Karpas-422 (cell line): ENCODE data around the gene BLID. TPM values are rescaled to one million over a fixed set of nuclear protein-coding genes. Genes with fewer than 3 reads are reported as not detected.

Experiments
- DNase-seq: peaks from one replicate; pipeline ENCODE4 v3.0.0-alpha.2; 2015
- H2AFZ ChIP-seq: fragments of 200-600 bp; sonication (generic); 2 replicates; pipeline ENCODE4 v1.6.1; 2014; ENCODE audit warnings: antibody characterized with exemption, low read length, mixed read lengths
- H3K27ac ChIP-seq: fragments of 200-600 bp; sonication (generic); 2 replicates; pipeline ENCODE4 v1.5.1; 2014; ENCODE audit warnings: mild to moderate bottlenecking, low read length, moderate library complexity
- H3K27me3 ChIP-seq: fragments of 200-600 bp; sonication (generic); 2 replicates; pipeline ENCODE4 v1.6.1; 2014; ENCODE audit warnings: low read length, mixed read lengths
- H3K36me3 ChIP-seq: fragments of 200-600 bp; sonication (generic); 2 replicates; pipeline ENCODE4 v1.6.1; 2014; ENCODE audit warnings: low read length, mixed read lengths; ENCODE audit not compliant: insufficient read depth
- H3K4me1 ChIP-seq: fragments of 200-600 bp; sonication (generic); 2 replicates; pipeline ENCODE4 v1.6.1; 2014; ENCODE audit warnings: mild to moderate bottlenecking, low read length, mixed read lengths
- H3K4me2 ChIP-seq: fragments of 200-600 bp; sonication (generic); 2 replicates; pipeline ENCODE4 v1.6.1; 2014; ENCODE audit warnings: low read length, low read depth, mild to moderate bottlenecking; ENCODE audit not compliant: poor library complexity, severe bottlenecking
- H3K4me3 ChIP-seq: fragments of 200-600 bp; sonication (generic); 2 replicates; pipeline ENCODE4 v1.5.1; 2014; ENCODE audit warnings: mild to moderate bottlenecking, antibody characterized with exemption, low read length, mixed read lengths
- H3K79me2 ChIP-seq: fragments of 200-600 bp; sonication (generic); 2 replicates; pipeline ENCODE4 v1.6.1; 2014; ENCODE audit warnings: mild to moderate bottlenecking, low read length, mixed read lengths
- H3K9ac ChIP-seq: fragments of 200-600 bp; sonication (generic); 2 replicates; pipeline ENCODE4 v1.6.0; 2014; ENCODE audit warnings: low read length
- H3K9me2 ChIP-seq: fragments of 200-600 bp; sonication (generic), shearing (Covaris generic); replicated peaks from 2 replicates; pipeline ENCODE4 v1.6.0; 2014; ENCODE audit warnings: mild to moderate bottlenecking, low read length, moderate library complexity; ENCODE audit not compliant: insufficient read depth
- H3K9me3 ChIP-seq: fragments of 300-700, 200-600 bp; sonication (generic); 2 replicates; pipeline ENCODE4 v1.6.1; 2014; ENCODE audit warnings: low read length, mixed read lengths
- H4K20me1 ChIP-seq: fragments of 200-600 bp; sonication (generic); 2 replicates; pipeline ENCODE4 v1.6.1; 2014; ENCODE audit warnings: mild to moderate bottlenecking, antibody characterized with exemption, low read length, low read depth; ENCODE audit not compliant: insufficient read depth
- total RNA-seq: library from RNA; depleted of rRNA; stranded (reverse); fragments of >200 nt; shearing (Covaris generic); gene quantifications from 2 replicates; pipeline ENCODE4 v1.2.3, GENCODE V29; 2014; ENCODE audit warnings: low replicate concordance

The BLID gene
- total RNA-seq, 1 experiment from 2014 or later: not detected

DNA sequence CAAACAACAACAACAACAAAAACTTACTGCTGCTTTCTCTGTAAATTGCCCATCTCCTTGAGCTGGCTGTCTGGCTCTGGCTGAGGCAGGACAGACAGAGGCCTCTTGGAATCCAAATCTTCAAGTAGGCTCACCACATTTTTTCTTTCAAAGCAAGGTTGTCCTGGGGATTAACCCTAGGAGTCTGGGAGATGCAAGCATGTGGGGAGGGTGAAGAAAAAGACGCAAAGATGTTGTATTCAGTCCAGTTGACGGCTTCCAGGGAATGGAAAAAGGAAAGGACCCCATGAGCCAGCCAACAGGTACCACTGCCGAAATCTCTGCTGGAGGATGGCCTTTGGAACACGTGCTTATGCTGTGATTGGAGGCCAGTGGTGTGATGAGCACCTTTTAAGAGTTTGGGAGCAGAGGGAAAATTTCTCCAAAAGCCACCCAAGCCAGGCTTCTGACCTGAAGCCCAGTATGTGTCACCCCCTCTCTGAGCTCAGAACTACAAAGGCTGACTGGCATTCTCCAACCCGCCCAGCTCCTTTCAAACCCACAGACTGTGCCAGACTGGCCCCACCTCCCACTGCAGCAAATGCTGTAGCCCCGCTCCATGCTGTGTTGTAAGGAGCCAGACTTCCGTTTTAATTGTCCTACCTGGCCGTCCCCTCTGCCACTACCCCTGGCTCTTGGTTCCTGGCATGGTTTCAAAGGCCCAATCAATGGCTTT lies 10.8 kb downstream of the BLID start:
- Histone ChIP-seq H3K4me1 (no peaks in the 10 kb centered on the region), H3K9me2 (no peaks in the 10 kb centered on the region), H3K9ac (no peak overlapping the region), H3K9me3 (no peaks in the 10 kb centered on the region), H3K4me2 (no peak overlapping the region), H3K4me3 (no peak overlapping the region), H4K20me1 (no peaks in the 10 kb centered on the region), H3K27me3 (no peaks in the 10 kb centered on the region), H3K27ac (no peak overlapping the region), H3K79me2 (no peaks in the 10 kb centered on the region), H3K36me3 (no peaks in the 10 kb centered on the region), H2AFZ (no peak overlapping the region)
- no peak for DNase-seq

DNA sequence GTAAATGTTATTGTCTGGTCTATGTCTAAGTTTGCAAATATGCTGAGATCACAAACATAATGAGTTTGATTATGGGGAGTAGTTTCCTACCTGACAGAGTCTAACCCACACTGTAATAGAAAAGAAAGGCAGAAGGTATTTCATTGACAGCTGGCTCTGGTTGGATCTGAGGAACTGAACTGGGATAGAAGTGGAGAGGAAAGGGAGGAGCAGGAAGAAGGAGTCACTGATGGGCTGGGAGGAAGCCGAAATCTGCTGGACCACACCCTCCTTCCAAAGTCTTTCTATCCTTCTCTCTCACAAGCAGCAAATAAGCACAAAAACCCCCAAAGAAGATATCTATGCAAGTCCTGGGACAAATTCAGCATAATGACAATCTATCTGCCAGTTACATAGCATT lies 11.7 kb downstream of the BLID start:
- Histone ChIP-seq H3K79me2 (no peaks in the 10 kb centered on the region), H4K20me1 (no peaks in the 10 kb centered on the region), H3K36me3 (no peaks in the 10 kb centered on the region), H3K4me3 (no peak overlapping the region), H3K9me3 (no peaks in the 10 kb centered on the region), H3K27ac (no peak overlapping the region), H3K9me2 (no peaks in the 10 kb centered on the region), H3K4me1 (no peaks in the 10 kb centered on the region), H3K4me2 (no peak overlapping the region), H2AFZ (no peak overlapping the region), H3K9ac (no peak overlapping the region), H3K27me3 (no peaks in the 10 kb centered on the region)
- no peak for DNase-seq

- Histone ChIP-seq H3K4me3 (no peak overlapping the region), H3K4me1 (no peaks in the 10 kb centered on the region), H3K79me2 (no peaks in the 10 kb centered on the region), H3K27ac (no peak overlapping the region), H3K36me3 (no peaks in the 10 kb centered on the region), H2AFZ (no peak overlapping the region), H3K9me3 (no peaks in the 10 kb centered on the region), H3K9me2 (no peaks in the 10 kb centered on the region), H3K4me2 (no peak overlapping the region), H3K27me3 (no peaks in the 10 kb centered on the region), H3K9ac (no peak overlapping the region), H4K20me1 (no peaks in the 10 kb centered on the region)
- no peak for DNase-seq
Observed at GRCh38 chr11:122103726-122104125, 12.3 kb downstream of the BLID start.

DNA sequence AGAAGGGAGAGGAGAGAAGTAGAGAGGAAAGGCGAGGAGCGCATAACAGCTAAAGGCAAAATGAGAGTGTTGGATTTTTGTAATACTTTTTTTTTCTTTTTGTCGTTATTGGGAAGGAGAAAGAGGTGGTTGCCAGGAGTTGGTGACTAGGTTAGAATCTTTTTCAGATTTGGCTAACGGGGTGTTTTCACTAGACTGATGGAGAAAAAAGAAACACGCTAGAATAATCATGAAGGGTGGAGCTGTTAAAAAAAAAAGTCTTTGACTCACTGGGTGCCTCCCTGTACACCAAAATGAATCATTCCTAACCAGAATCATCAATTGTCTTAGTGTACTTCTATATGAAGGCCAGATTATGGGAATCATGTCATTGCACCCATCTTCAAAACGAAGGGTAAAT lies 12.7 kb downstream of the BLID start:
- no peak overlapping the region for H3K4me2 ChIP-seq
- H4K20me1 ChIP-seq: no peaks in the 10 kb centered on the region
- H3K27me3 ChIP-seq: no peaks in the 10 kb centered on the region
- H3K4me3 ChIP-seq: no peak overlapping the region
- no peaks in the 10 kb centered on the region for H3K79me2 ChIP-seq
- H3K27ac ChIP-seq: no peak overlapping the region
- no peak overlapping the region for H3K9ac ChIP-seq
- DNase-seq: no peak
- H2AFZ ChIP-seq: no peak overlapping the region
- H3K4me1 ChIP-seq: no peaks in the 10 kb centered on the region
- no peaks in the 10 kb centered on the region for H3K9me2 ChIP-seq
- H3K9me3 ChIP-seq: no peaks in the 10 kb centered on the region
- no peaks in the 10 kb centered on the region for H3K36me3 ChIP-seq

DNA sequence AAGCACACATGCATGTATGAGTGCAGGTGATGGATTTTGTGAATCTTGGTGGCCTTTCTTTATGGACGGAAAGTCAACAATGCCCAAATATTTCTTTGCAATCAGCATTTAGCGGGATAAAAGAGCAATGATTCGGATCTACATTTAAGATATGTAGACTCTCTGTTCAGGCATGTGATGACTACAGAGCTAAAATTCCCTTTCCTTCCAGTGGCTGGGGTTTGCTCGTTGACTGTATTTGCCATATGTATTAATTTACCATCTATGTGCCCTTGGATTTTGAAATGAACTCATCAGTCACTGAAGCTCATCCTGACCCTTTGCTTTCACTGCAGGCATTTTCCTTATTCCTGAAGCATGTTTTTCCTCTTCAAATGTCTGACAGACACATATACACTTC lies 13.6 kb downstream of the BLID start:
- no peaks in the 10 kb centered on the region for H3K36me3 ChIP-seq
- no peaks in the 10 kb centered on the region for H3K27me3 ChIP-seq
- H3K9me3 ChIP-seq: no peaks in the 10 kb centered on the region
- no peaks in the 10 kb centered on the region for H3K4me1 ChIP-seq
- H4K20me1 ChIP-seq: no peaks in the 10 kb centered on the region
- no peak overlapping the region for H3K4me3 ChIP-seq
- H3K9ac ChIP-seq: no peak overlapping the region
- H2AFZ ChIP-seq: no peak overlapping the region
- no peak overlapping the region for H3K27ac ChIP-seq
- DNase-seq: no peak
- H3K9me2 ChIP-seq: no peaks in the 10 kb centered on the region
- H3K79me2 ChIP-seq: no peaks in the 10 kb centered on the region
- no peak overlapping the region for H3K4me2 ChIP-seq

DNA sequence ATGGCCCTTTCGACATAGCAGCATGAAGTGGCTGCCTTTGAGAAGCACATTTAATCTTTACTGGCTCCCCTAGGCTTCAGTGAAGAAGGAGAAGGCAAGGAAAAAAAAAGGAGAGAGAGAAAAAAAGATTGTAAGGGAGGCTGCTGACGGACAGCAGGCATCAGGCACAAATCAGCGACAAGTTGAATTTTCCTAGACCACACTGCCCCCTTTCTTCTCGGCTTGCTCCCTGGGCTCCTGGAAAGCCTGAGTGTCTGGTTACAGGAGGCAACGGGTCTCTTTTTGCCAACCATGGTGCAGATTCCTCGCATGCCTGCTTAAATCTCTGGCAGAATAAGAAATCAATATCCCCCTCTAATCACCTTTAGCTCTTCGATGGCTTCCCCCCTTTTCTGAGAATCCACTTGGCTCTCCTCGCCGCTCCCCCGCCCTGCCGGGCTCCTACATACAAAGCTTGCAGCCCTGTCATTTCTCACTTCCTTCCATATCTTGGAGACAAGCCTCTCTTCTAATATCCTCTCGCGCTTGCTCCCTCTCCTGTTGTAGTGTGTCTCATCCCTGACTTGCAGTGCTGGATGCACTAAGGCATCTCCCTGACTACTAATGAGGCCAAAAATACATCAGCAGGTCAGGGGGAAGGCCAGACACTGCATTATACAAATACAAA lies 14.3 kb downstream of the BLID start:
- Histone ChIP-seq H3K79me2 (no peaks in the 10 kb centered on the region), H2AFZ (no peak overlapping the region), H3K4me2 (no peak overlapping the region), H3K27me3 (no peaks in the 10 kb centered on the region), H3K9me2 (no peaks in the 10 kb centered on the region), H3K27ac (no peak overlapping the region), H3K36me3 (no peaks in the 10 kb centered on the region), H4K20me1 (no peaks in the 10 kb centered on the region), H3K9ac (no peak overlapping the region), H3K4me1 (no peaks in the 10 kb centered on the region), H3K4me3 (no peak overlapping the region), H3K9me3 (no peaks in the 10 kb centered on the region)
- DNase-seq: no peak

- no peaks in the 10 kb centered on the region for H3K9me2 ChIP-seq
- no peaks in the 10 kb centered on the region for H3K27me3 ChIP-seq
- no peak overlapping the region for H3K4me2 ChIP-seq
- no peak overlapping the region for H3K27ac ChIP-seq
- no peaks in the 10 kb centered on the region for H3K4me1 ChIP-seq
- no peaks in the 10 kb centered on the region for H3K36me3 ChIP-seq
- no peak overlapping the region for H3K4me3 ChIP-seq
- H4K20me1 ChIP-seq: no peaks in the 10 kb centered on the region
- no peak for DNase-seq
- no peaks in the 10 kb centered on the region for H3K79me2 ChIP-seq
- H3K9ac ChIP-seq: no peak overlapping the region
- H3K9me3 ChIP-seq: no peaks in the 10 kb centered on the region
- H2AFZ ChIP-seq: no peak overlapping the region
Observed at GRCh38 chr11:122100756-122101080, 15.3 kb downstream of the BLID start.

- H3K9me3 ChIP-seq: no peaks in the 10 kb centered on the region
- no peak overlapping the region for H3K4me2 ChIP-seq
- no peak overlapping the region for H3K4me3 ChIP-seq
- no peaks in the 10 kb centered on the region for H3K9me2 ChIP-seq
- no peaks in the 10 kb centered on the region for H3K4me1 ChIP-seq
- no peak for DNase-seq
- H4K20me1 ChIP-seq: no peaks in the 10 kb centered on the region
- no peak overlapping the region for H3K9ac ChIP-seq
- no peaks in the 10 kb centered on the region for H3K27me3 ChIP-seq
- H2AFZ ChIP-seq: no peak overlapping the region
- H3K79me2 ChIP-seq: no peaks in the 10 kb centered on the region
- no peaks in the 10 kb centered on the region for H3K36me3 ChIP-seq
- no peak overlapping the region for H3K27ac ChIP-seq
Observed at GRCh38 chr11:122100037-122100755, 15.8 kb downstream of the BLID start.
